Endodermal cell (in vitro differentiated cells): ENCODE results near the gene ZNF611. TPM values are rescaled to one million over a fixed set of nuclear protein-coding genes. Genes with fewer than 3 reads are reported as not detected.

Experiments used
- DNase-seq: peaks from one replicate; pipeline ENCODE4 v3.0.0-alpha.2; 2017
- H3K27ac ChIP-seq: 2 replicates; pipeline ENCODE4 v1.5.1; 2013; ENCODE audit warnings: mild to moderate bottlenecking, low read depth, low read length, moderate library complexity
- H3K27me3 ChIP-seq: 2 replicates; pipeline ENCODE4 v1.6.1; 2013; ENCODE audit warnings: mild to moderate bottlenecking, low read length, moderate library complexity; ENCODE audit not compliant: insufficient read depth, control insufficient read depth, poor library complexity, severe bottlenecking
- H3K36me3 ChIP-seq: 2 replicates; pipeline ENCODE4 v1.7.0; 2013; ENCODE audit warnings: mild to moderate bottlenecking, low read length, moderate library complexity; ENCODE audit not compliant: control insufficient read depth, insufficient read depth
- H3K4me1 ChIP-seq: one replicate; pipeline ENCODE4 v1.7.0; 2013; ENCODE audit warnings: low read length; ENCODE audit not compliant: control insufficient read depth, insufficient read depth
- H3K4me3 ChIP-seq: 2 replicates; pipeline ENCODE4 v1.5.1; 2013; ENCODE audit warnings: mild to moderate bottlenecking, low read length, moderate library complexity
- H3K9ac ChIP-seq: 2 replicates; pipeline ENCODE4 v1.6.1; 2013; ENCODE audit warnings: mild to moderate bottlenecking, low read length, moderate library complexity; ENCODE audit not compliant: poor library complexity, severe bottlenecking; ENCODE audit errors: extremely low read depth
- H3K9me3 ChIP-seq: 2 replicates; pipeline ENCODE4 v1.6.1; 2013; ENCODE audit warnings: mild to moderate bottlenecking, low read length, moderate library complexity; ENCODE audit not compliant: control insufficient read depth
- H3K27ac Mint-ChIP-seq: 2 replicates; pipeline ENCODE4 v1.8.0; 2020; ENCODE audit warnings: mixed read lengths
- H3K27me3 Mint-ChIP-seq: 2 replicates; pipeline ENCODE4 v1.8.0; 2021; ENCODE audit warnings: mild to moderate bottlenecking, mixed read lengths; ENCODE audit not compliant: insufficient read depth
- H3K36me3 Mint-ChIP-seq: 2 replicates; pipeline ENCODE4 v1.8.0; 2020; ENCODE audit warnings: low read depth, mixed read lengths
- H3K4me1 Mint-ChIP-seq: 2 replicates; pipeline ENCODE4 v1.8.0; 2020; ENCODE audit warnings: mixed read lengths
- H3K4me3 Mint-ChIP-seq: 2 replicates; pipeline ENCODE4 v1.8.0; 2020; ENCODE audit warnings: mild to moderate bottlenecking, moderate library complexity, mixed read lengths
- H3K9me3 Mint-ChIP-seq: 2 replicates; pipeline ENCODE4 v1.8.0; 2020; ENCODE audit warnings: mild to moderate bottlenecking, mixed read lengths
- WGBS, 2 experiments: methylation state at CpG; one replicate each; pipeline versions ENCODE4 v1.1.5 to v1.1.7; 2013; ENCODE audit warnings: missing lambda C conversion rate in 2 of 2, mixed read lengths in 1 of 2; ENCODE audit not compliant: insufficient coverage in 1 of 2, insufficient read length in 1 of 2; 5-methylcytosine and 5-hydroxymethylcytosine counted together
- total RNA-seq, 2 donors: library from RNA; stranded (reverse); fragmentation: NEBNext Ultra II Directional in 1 of 2; extraction: Animal tissue kit (Norgen Biotek cat#: 25700) in 1 of 2; gene quantifications; 2 replicates in 1 of 2; 3 replicates in 1 of 2; pipeline ENCODE4 v1.2.1, GENCODE V29; 2021
- TF ChIP-seq, protein P1 (sequence below): fragments of 200-600 bp; sonication (generic); conservative IDR thresholded peaks from 2 replicates; pipeline ENCODE4 v1.5.0; 2021; ENCODE audit warnings: antibody characterized with exemption, mild to moderate bottlenecking

The ZNF611 gene
- total RNA-seq, 2 donors from 2014 or later, result 96.9 to 136 TPM

DNA sequence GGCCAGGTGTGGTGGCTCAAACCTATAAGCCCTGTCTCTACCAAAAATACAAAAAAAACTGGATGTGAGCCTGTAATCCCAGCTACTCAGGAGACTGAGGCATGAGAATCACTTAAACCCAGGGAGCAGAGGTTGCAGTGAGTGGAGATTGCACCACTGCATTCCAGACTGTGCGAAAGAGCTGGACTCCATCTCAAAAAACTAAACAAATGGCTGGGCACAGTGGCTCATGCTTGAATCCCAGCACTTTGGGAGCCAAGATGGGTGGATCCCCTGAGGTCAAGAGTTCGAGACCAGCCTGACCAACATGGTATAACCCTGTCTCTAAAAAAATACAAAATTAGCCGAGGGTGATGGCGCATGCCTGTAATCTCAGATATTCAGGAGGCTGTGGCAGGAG, 61.8 kb downstream of the ZNF611 start:
- Mint-ChIP-seq H3K9me3 (peaks cover 25% of the 10 kb centered on the region), H3K4me1 (no peaks in the 10 kb centered on the region), H3K27ac (no peak overlapping the region), H3K4me3 (no peak overlapping the region), H3K36me3 (peaks cover 58% of the 10 kb centered on the region), H3K27me3 (no peaks in the 10 kb centered on the region)
- H3K27ac ChIP-seq, result no peak overlapping the region
- no peak for DNase-seq
- H3K27me3 ChIP-seq, result no peaks in the 10 kb centered on the region
- peaks cover 23% of the 10 kb centered on the region for H3K9me3 ChIP-seq
- TF ChIP-seq, protein P1, sequence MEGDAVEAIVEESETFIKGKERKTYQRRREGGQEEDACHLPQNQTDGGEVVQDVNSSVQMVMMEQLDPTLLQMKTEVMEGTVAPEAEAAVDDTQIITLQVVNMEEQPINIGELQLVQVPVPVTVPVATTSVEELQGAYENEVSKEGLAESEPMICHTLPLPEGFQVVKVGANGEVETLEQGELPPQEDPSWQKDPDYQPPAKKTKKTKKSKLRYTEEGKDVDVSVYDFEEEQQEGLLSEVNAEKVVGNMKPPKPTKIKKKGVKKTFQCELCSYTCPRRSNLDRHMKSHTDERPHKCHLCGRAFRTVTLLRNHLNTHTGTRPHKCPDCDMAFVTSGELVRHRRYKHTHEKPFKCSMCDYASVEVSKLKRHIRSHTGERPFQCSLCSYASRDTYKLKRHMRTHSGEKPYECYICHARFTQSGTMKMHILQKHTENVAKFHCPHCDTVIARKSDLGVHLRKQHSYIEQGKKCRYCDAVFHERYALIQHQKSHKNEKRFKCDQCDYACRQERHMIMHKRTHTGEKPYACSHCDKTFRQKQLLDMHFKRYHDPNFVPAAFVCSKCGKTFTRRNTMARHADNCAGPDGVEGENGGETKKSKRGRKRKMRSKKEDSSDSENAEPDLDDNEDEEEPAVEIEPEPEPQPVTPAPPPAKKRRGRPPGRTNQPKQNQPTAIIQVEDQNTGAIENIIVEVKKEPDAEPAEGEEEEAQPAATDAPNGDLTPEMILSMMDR, result no peak
- no peaks in the 10 kb centered on the region for H3K4me1 ChIP-seq
- no peak overlapping the region for H3K9ac ChIP-seq
- no peak overlapping the region for H3K4me3 ChIP-seq
- H3K36me3 ChIP-seq, result peaks cover 62% of the 10 kb centered on the region
- WGBS, 2 experiments, result 85 to 98% methylated on average over 4 of the region's 4 CpGs

DNA sequence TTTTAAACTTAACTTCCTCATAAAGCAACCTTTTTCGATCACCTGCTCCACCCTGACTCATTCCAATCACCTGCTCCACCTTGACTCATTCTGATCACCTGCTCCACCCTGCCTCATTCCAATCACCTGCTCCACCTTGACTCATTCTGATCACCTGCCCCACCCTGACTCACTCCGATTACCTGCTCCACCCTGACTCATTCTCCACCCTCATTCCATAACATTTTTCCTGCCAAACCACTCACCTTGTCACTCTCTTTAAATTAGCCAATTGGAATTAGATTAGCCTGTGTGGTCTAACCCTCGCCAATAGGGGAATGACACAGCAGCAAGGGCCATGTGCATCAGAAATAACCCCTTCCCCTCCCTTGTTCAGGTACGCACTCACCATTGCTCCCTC, 64.8 kb downstream of the ZNF611 start:
- Histone ChIP-seq H3K36me3 (peaks cover 71% of the 10 kb centered on the region), H3K27ac (no peak overlapping the region), H3K4me3 (no peak overlapping the region), H3K9me3 (peaks cover 13% of the 10 kb centered on the region), H3K27me3 (no peaks in the 10 kb centered on the region), H3K9ac (no peak overlapping the region), H3K4me1 (no peaks in the 10 kb centered on the region)
- no peak for DNase-seq
- Mint-ChIP-seq H3K27me3 (no peaks in the 10 kb centered on the region), H3K9me3 (peaks cover 9% of the 10 kb centered on the region), H3K36me3 (peaks cover 50% of the 10 kb centered on the region), H3K4me1 (peaks cover 6% of the 10 kb centered on the region), H3K4me3 (no peak overlapping the region), H3K27ac (no peak overlapping the region)
- 94 to 100% methylated on average over 2 to 4 of the region's 4 CpGs for WGBS, 2 experiments
- TF ChIP-seq, protein P1, result no peak

GRCh38 chr19:52669586-52669985, 65.3 kb downstream of the ZNF611 start:
- H3K27ac Mint-ChIP-seq, result no peak overlapping the region
- no peak overlapping the region for H3K4me3 Mint-ChIP-seq
- H3K9ac ChIP-seq, result no peak overlapping the region
- H3K4me1 ChIP-seq, result no peaks in the 10 kb centered on the region
- peaks cover 10% of the 10 kb centered on the region for H3K4me1 Mint-ChIP-seq
- WGBS, 2 experiments, result 92 to 100% methylated on average over 2 to 5 of the region's 5 CpGs
- no peak overlapping the region for H3K27ac ChIP-seq
- DNase-seq, result no peak
- H3K27me3 ChIP-seq, result no peaks in the 10 kb centered on the region
- H3K36me3 Mint-ChIP-seq, result peaks cover 51% of the 10 kb centered on the region
- no peaks in the 10 kb centered on the region for H3K27me3 Mint-ChIP-seq
- H3K9me3 ChIP-seq, result peaks cover 8% of the 10 kb centered on the region
- peaks cover 66% of the 10 kb centered on the region for H3K36me3 ChIP-seq
- TF ChIP-seq, protein P1, result no peak
- peaks cover 5% of the 10 kb centered on the region for H3K9me3 Mint-ChIP-seq
- no peak overlapping the region for H3K4me3 ChIP-seq
